H1 (cell line): ENCODE data around the gene LEMD2. TPM values are rescaled to one million over a fixed set of nuclear protein-coding genes. Genes with fewer than 3 reads are reported as not detected.

Experiments
- CTCF ChIA-PET: fragments of 300-600 bp; sonication (Branson Sonifier 250); formaldehyde crosslinking; loops from one replicate; lab custom pipeline; 2021; ENCODE audit not compliant: partially characterized antibody; lab: Charles Lee
- POLR2A ChIA-PET: fragments of 300-600 bp; sonication (Branson Sonifier 250); formaldehyde crosslinking; loops from one replicate; lab custom pipeline; 2021; ENCODE audit warnings: inconsistent platforms; ENCODE audit not compliant: partially characterized antibody; lab: Charles Lee
- DNase-seq, 2 experiments: peaks; one replicate each; pipeline versions ENCODE4 v3.0.0 to v3.0.0-alpha.2; 2010 to 2022; ENCODE audit warnings: low spot score in 2 of 2, low read depth in 1 of 2, mixed read lengths in 1 of 2
- FAIRE-seq: peaks from 2 replicates; lab custom pipeline; 2011; peaks lifted over from hg19 to GRCh38; lab: Jason Lieb, UNC
- H2AFZ ChIP-seq: 2 replicates; pipeline ENCODE4 v1.8.1; 2012; ENCODE audit warnings: low read length, inconsistent platforms
- H2AK5ac ChIP-seq: 2 replicates; pipeline ENCODE4 v1.6.1; 2013; ENCODE audit warnings: low read depth, low read length
- H2BK120ac ChIP-seq: replicated peaks from 2 replicates; pipeline ENCODE3; 2013; ENCODE audit warnings: low read depth, low read length, inconsistent platforms
- H2BK12ac ChIP-seq: 2 replicates; pipeline ENCODE4 v1.6.1; 2013; ENCODE audit warnings: low read depth, low read length
- H2BK15ac ChIP-seq: 2 replicates; pipeline ENCODE4 v1.6.1; 2013; ENCODE audit warnings: low read length
- H2BK20ac ChIP-seq: 2 replicates; pipeline ENCODE4 v1.6.1; 2013; ENCODE audit warnings: low read length
- H2BK5ac ChIP-seq: 2 replicates; pipeline ENCODE4 v1.6.1; 2013; ENCODE audit warnings: low read depth, low read length
- H3K14ac ChIP-seq: 2 replicates; pipeline ENCODE4 v1.6.1; 2013; ENCODE audit warnings: inconsistent platforms; ENCODE audit not compliant: insufficient read length
- H3K18ac ChIP-seq: 2 replicates; pipeline ENCODE4 v1.6.1; 2013; ENCODE audit warnings: low read length; ENCODE audit errors: extremely low read depth
- H3K23ac ChIP-seq: 2 replicates; pipeline ENCODE4 v1.6.1; 2013; ENCODE audit warnings: inconsistent platforms; ENCODE audit not compliant: insufficient read length
- H3K23me2 ChIP-seq: 2 replicates; pipeline ENCODE4 v1.6.1; 2013; ENCODE audit warnings: low read depth, low read length
- H3K27ac ChIP-seq: 2 replicates; pipeline ENCODE4 v1.6.1; 2011; ENCODE audit warnings: low read depth, low read length, inconsistent platforms
- H3K27me3 ChIP-seq, 4 experiments: replicated peaks in 1 of 4; 1 replicate in 1 of 4; 2 replicates in 3 of 4; pipeline versions ENCODE4 v1.6.1 to v1.8.1; 2011 to 2013; ENCODE audit warnings: low read length in 3 of 4, mild to moderate bottlenecking in 3 of 4, inconsistent platforms in 2 of 4, mixed read lengths in 2 of 4, moderate library complexity in 1 of 4; ENCODE audit not compliant: control insufficient read depth in 3 of 4, insufficient read depth in 3 of 4; ENCODE audit errors: extremely low read depth in 1 of 4
- H3K36me3 ChIP-seq, 4 experiments: 2 replicates each; pipeline versions ENCODE4 v1.6.1 to v1.8.1; 2011 to 2013; ENCODE audit warnings: mild to moderate bottlenecking in 4 of 4, low read length in 3 of 4, moderate library complexity in 2 of 4, control low read depth in 1 of 4, inconsistent platforms in 1 of 4; ENCODE audit not compliant: insufficient read depth in 4 of 4, control insufficient read depth in 2 of 4
- H3K4ac ChIP-seq: replicated peaks from 2 replicates; pipeline ENCODE3; 2013; ENCODE audit warnings: low read length, low read depth, mixed read lengths, inconsistent platforms; ENCODE audit not compliant: insufficient read length
- H3K4me1 ChIP-seq, 4 experiments: replicated peaks in 1 of 4; 1 replicate in 1 of 4; 2 replicates in 3 of 4; pipeline versions ENCODE4 v1.6.1 to v1.8.1; 2011 to 2013; ENCODE audit warnings: low read length in 3 of 4, inconsistent platforms in 2 of 4, mixed read lengths in 1 of 4; ENCODE audit not compliant: insufficient read depth in 4 of 4, control insufficient read depth in 3 of 4
- H3K4me2 ChIP-seq, 2 experiments: 2 replicates each; pipeline versions ENCODE4 v1.6.1 to v1.8.1; 2011 to 2013; ENCODE audit warnings: low read depth in 2 of 2, low read length in 2 of 2, control low read depth in 1 of 2, inconsistent platforms in 1 of 2, mild to moderate bottlenecking in 1 of 2; ENCODE audit not compliant: insufficient read depth in 1 of 2
- H3K4me3 ChIP-seq, 4 experiments: fragments of 200-600, 300-600 bp in 1 of 4; sonication (generic), shearing (Covaris generic), sonication (Bioruptor Twin) in 1 of 4; 2 replicates each; pipeline versions ENCODE4 v1.5.1 to v1.8.1; 2011 to 2016; ENCODE audit warnings: low read length in 4 of 4, low read depth in 3 of 4, control low read depth in 2 of 4, inconsistent platforms in 2 of 4, mild to moderate bottlenecking in 2 of 4, mixed read lengths in 1 of 4, moderate library complexity in 1 of 4; ENCODE audit not compliant: insufficient read depth in 2 of 4; ENCODE audit errors: extremely low read depth in 1 of 4
- H3K56ac ChIP-seq: replicated peaks from 2 replicates; pipeline ENCODE3; 2013; ENCODE audit warnings: low read depth, mild to moderate bottlenecking, mixed read lengths, low read length, inconsistent platforms; ENCODE audit not compliant: insufficient read length
- H3K79me1 ChIP-seq: 2 replicates; pipeline ENCODE4 v1.6.1; 2013; ENCODE audit warnings: low read depth, low read length, control low read depth
- H3K79me2 ChIP-seq, 2 experiments: 2 replicates each; pipeline versions ENCODE4 v1.6.1 to v1.8.1; 2012 to 2013; ENCODE audit warnings: low read length in 2 of 2, mild to moderate bottlenecking in 2 of 2, inconsistent platforms in 1 of 2; ENCODE audit not compliant: insufficient read depth in 2 of 2, control insufficient read depth in 1 of 2
- H3K9ac ChIP-seq, 4 experiments: replicated peaks in 1 of 4; 1 replicate in 1 of 4; 2 replicates in 3 of 4; pipeline versions ENCODE4 v1.6.1 to v1.8.1; 2011 to 2013; ENCODE audit warnings: low read depth in 3 of 4, low read length in 3 of 4, control low read depth in 2 of 4, mild to moderate bottlenecking in 2 of 4, moderate library complexity in 2 of 4, inconsistent platforms in 1 of 4; ENCODE audit errors: extremely low read depth in 1 of 4
- H3K9me3 ChIP-seq, 2 experiments: 2 replicates each; pipeline versions ENCODE4 v1.6.1 to v1.8.1; 2012 to 2013; ENCODE audit warnings: mild to moderate bottlenecking in 2 of 2, moderate library complexity in 2 of 2, control low read depth in 1 of 2, inconsistent platforms in 1 of 2, low read depth in 1 of 2, low read length in 1 of 2, mixed read lengths in 1 of 2; ENCODE audit not compliant: insufficient read depth in 2 of 2
- H4K20me1 ChIP-seq, 2 experiments: replicated peaks in 1 of 2; 2 replicates each; pipeline versions ENCODE3 to v1.8.1; 2011 to 2013; ENCODE audit warnings: inconsistent platforms in 2 of 2, low read length in 2 of 2, mild to moderate bottlenecking in 1 of 2; ENCODE audit not compliant: insufficient read depth in 2 of 2, control insufficient read depth in 1 of 2
- H4K5ac ChIP-seq: 2 replicates; pipeline ENCODE4 v1.6.1; 2013; ENCODE audit warnings: low read length, low read depth, mixed read lengths, inconsistent platforms; ENCODE audit not compliant: insufficient read length
- H4K8ac ChIP-seq: 2 replicates; pipeline ENCODE4 v1.8.0; 2013; ENCODE audit warnings: mild to moderate bottlenecking, moderate library complexity, low read length, inconsistent platforms; ENCODE audit not compliant: insufficient read depth; ENCODE audit errors: extremely low read depth
- H4K91ac ChIP-seq: replicated peaks from 2 replicates; pipeline ENCODE3; 2013; ENCODE audit warnings: low read length, mixed read lengths, inconsistent platforms; ENCODE audit not compliant: insufficient read length
- E2F6 ChIP-seq: IDR thresholded peaks from 2 replicates; pipeline ENCODE4 v1.6.1; 2012; ENCODE audit warnings: inconsistent platforms
- TAF7 ChIP-seq: optimal IDR thresholded peaks from 2 replicates; pipeline ENCODE3; 2011; ENCODE audit warnings: low read depth, mild to moderate bottlenecking, inconsistent platforms, low read length, moderate library complexity, borderline replicate concordance
- WGBS, 2 experiments: shearing (Covaris generic) in 1 of 2; methylation state at CpG; one replicate each; pipeline versions ENCODE4 v1.1.6 to v1.1.7; 2013 to 2015; ENCODE audit warnings: low lambda C conversion rate in 2 of 2, mixed read lengths in 2 of 2, inconsistent platforms in 1 of 2, low coverage in 1 of 2, missing lambda C conversion rate in 1 of 2; ENCODE audit not compliant: insufficient replicate concordance in 2 of 2, insufficient coverage in 1 of 2, insufficient read length in 1 of 2; ENCODE audit errors: extremely low coverage in 1 of 2, missing lambda C conversion rate in 1 of 2; 5-methylcytosine and 5-hydroxymethylcytosine counted together
- polyA plus RNA-seq, 7 experiments: library from polyadenylated mRNA; depleted of rRNA in 3 of 7; stranded (reverse) in 5 of 7; unstranded in 2 of 7; fragments of >200 nt in 5 of 7; fragments of 200-250 nt in 2 of 7; gene quantifications; 1 replicate in 5 of 7; 2 replicates in 1 of 7; 4 replicates in 1 of 7; pipeline versions ENCODE4 v1.2.1 to v1.2.3, GENCODE V29; 2011 to 2013; ENCODE audit warnings: missing spikeins in 2 of 7, mixed read lengths in 2 of 7
- total RNA-seq: library from RNA; stranded (reverse); fragmentation: NEBNext Ultra II Directional; extraction: Animal tissue kit (Norgen Biotek cat#: 25700); gene quantifications from 2 replicates; pipeline ENCODE4 v1.2.1, GENCODE V29; 2021

The LEMD2 gene
- total and polyA plus RNA-seq, 2 of the 8 experiments (the other 6 are each of a cell fraction or from before 2014, with no cell fraction given): 32.7 to 57.3 TPM

- no peak for FAIRE-seq
- Histone ChIP-seq H2BK5ac (no peak overlapping the region), H2BK15ac (0 out of 2 replicates have a peak overlapping the region, but pooled peaks have one; percentile 81), H4K20me1 (no peaks in the 10 kb centered on the region), H3K4me2 (no peak overlapping the region), H3K4me3 (no peak overlapping the region), H3K79me2 (no peaks in the 10 kb centered on the region), H3K18ac (no peak overlapping the region), H2BK120ac (no peak overlapping the region), H3K23ac (no peak overlapping the region), H2BK20ac (no peak overlapping the region), H3K9me3 (no peaks in the 10 kb centered on the region), H3K4ac (no peak overlapping the region), H3K56ac (no peak overlapping the region), H3K27ac (no peak overlapping the region), H3K9ac (no peak overlapping the region), H4K8ac (no peak overlapping the region), H4K91ac (no peak overlapping the region), H2AK5ac (no peak overlapping the region), H3K4me1 (peaks cover 6 to 29% (median 19%) of the 10 kb centered on the region in 4 experiments), H3K23me2 (no peaks in the 10 kb centered on the region), H2AFZ (no peak overlapping the region), H3K27me3 (no peaks in the 10 kb centered on the region; a peak in 2 of 7 replicates), H3K79me1 (no peaks in the 10 kb centered on the region), H2BK12ac (no peak overlapping the region), H3K36me3 (no peaks in the 10 kb centered on the region), H4K5ac (no peak overlapping the region), H3K14ac (no peak overlapping the region)
- 78% methylated on average over 9 of the region's 9 CpGs; no CpG with 5 or more reads in 1 of the 2 experiments for WGBS, 2 experiments
- TF ChIP-seq E2F6: peak; percentile 23; the same call in 1 of the 2 replicates
- no peak for TF ChIP-seq TAF7
- ChIA-PET POLR2A (interaction anchor here (0.6 to 2.4 kb wide), 4 partner anchors 28 to 426 kb away, joined by 3 to 5 read pairs (median 4); partner anchors contain the start of gene UQCC2), CTCF (interaction anchor here (0.6 to 12.0 kb wide), 8 partner anchors 14 to 413 kb away, joined by 3 to 171 read pairs (median 7); partner anchors contain the start of gene UQCC2)
- DNase-seq: no peak
These were observed 46.8 kb downstream of the LEMD2 start for GRCh38 chr6:33742092-33742491.
